ENCODE measurements around the gene EBF3.

Gene EBF3

GRCh38 chr10:129961157-129961701 lies 2.8 kb downstream of the EBF3 start:
- no peaks in the 10 kb centered on the region for H3K36me3 ChIP-seq (ENCODE audit: insufficient read depth, low read length)
- no peak overlapping the region for H3K9ac ChIP-seq (ENCODE audit: low read depth, low read length)
- no peak overlapping the region for H2AFZ ChIP-seq (ENCODE audit: low read depth, low read length)
- no peaks in the 10 kb centered on the region for H3K79me2 ChIP-seq (ENCODE audit: insufficient read depth, low read length)
- ATAC-seq (ENCODE audit: insufficient read depth, low read depth) (no peak), DNase-seq (no peak)
- peaks cover 10% of the 10 kb centered on the region for H3K4me1 ChIP-seq (ENCODE audit: insufficient read depth, low read length)
- no peaks in the 10 kb centered on the region for H4K20me1 ChIP-seq (ENCODE audit: insufficient read depth, low read length)
- TF ChIP-seq CTCF (IDR thresholded peaks at IDR 0.05; ENCODE audit: borderline replicate concordance, extremely low read depth, low read length, poor library complexity, severe bottlenecking) = no peak
- no peak for TF ChIP-seq EZH2 (IDR thresholded peaks at IDR 0.05; ENCODE audit: borderline replicate concordance, low read depth, low read length, severe bottlenecking)
- H3K4me2 ChIP-seq (ENCODE audit: insufficient read depth, low read length) = no peak overlapping the region
- H3K27ac ChIP-seq (ENCODE audit: low read length) = no peak overlapping the region
- H3K27me3 ChIP-seq (ENCODE audit: insufficient read depth, low read length, poor library complexity) = no peaks in the 10 kb centered on the region
- no peak overlapping the region for H3K4me3 ChIP-seq (ENCODE audit: low read depth in 1 of 2, low read length in 2 of 2)
- no peaks in the 10 kb centered on the region for H3K9me3 ChIP-seq (ENCODE audit: insufficient read depth, low read length, severe bottlenecking)

- Histone ChIP-seq H3K9me3 (ENCODE audit: insufficient read depth, low read length, severe bottlenecking) (no peaks in the 10 kb centered on the region), H3K4me2 (ENCODE audit: insufficient read depth, low read length) (no peak overlapping the region), H3K9ac (ENCODE audit: low read depth, low read length) (no peak overlapping the region), H3K36me3 (ENCODE audit: insufficient read depth, low read length) (no peaks in the 10 kb centered on the region), H3K79me2 (ENCODE audit: insufficient read depth, low read length) (no peaks in the 10 kb centered on the region), H3K4me1 (ENCODE audit: insufficient read depth, low read length) (peaks cover 10% of the 10 kb centered on the region), H3K27ac (ENCODE audit: low read length) (no peak overlapping the region), H3K4me3 (ENCODE audit: low read depth in 1 of 2, low read length in 2 of 2) (no peak overlapping the region), H3K27me3 (ENCODE audit: insufficient read depth, low read length, poor library complexity) (no peaks in the 10 kb centered on the region), H4K20me1 (ENCODE audit: insufficient read depth, low read length) (no peaks in the 10 kb centered on the region), H2AFZ (ENCODE audit: low read depth, low read length) (no peak overlapping the region)
- ATAC-seq (ENCODE audit: insufficient read depth, low read depth) = no peak
- DNase-seq = no peak
- TF ChIP-seq CTCF (IDR thresholded peaks at IDR 0.05; ENCODE audit: borderline replicate concordance, extremely low read depth, low read length, poor library complexity, severe bottlenecking) = no peak
- TF ChIP-seq EZH2 (IDR thresholded peaks at IDR 0.05; ENCODE audit: borderline replicate concordance, low read depth, low read length, severe bottlenecking) = no peak
Measured at GRCh38 chr10:129960481-129961156, 3.5 kb downstream of the EBF3 start.

GRCh38 chr10:129959544-129960480 lies 4.3 kb downstream of the EBF3 start:
- no peak for TF ChIP-seq EZH2 (IDR thresholded peaks at IDR 0.05; ENCODE audit: borderline replicate concordance, low read depth, low read length, severe bottlenecking)
- TF ChIP-seq CTCF (IDR thresholded peaks at IDR 0.05; ENCODE audit: borderline replicate concordance, extremely low read depth, low read length, poor library complexity, severe bottlenecking) = no peak
- no peak overlapping the region for H3K4me3 ChIP-seq (ENCODE audit: low read depth in 1 of 2, low read length in 2 of 2)
- no peaks in the 10 kb centered on the region for H3K27me3 ChIP-seq (ENCODE audit: insufficient read depth, low read length, poor library complexity)
- no peaks in the 10 kb centered on the region for H3K9me3 ChIP-seq (ENCODE audit: insufficient read depth, low read length, severe bottlenecking)
- H3K36me3 ChIP-seq (ENCODE audit: insufficient read depth, low read length) = no peaks in the 10 kb centered on the region
- no peak overlapping the region for H3K9ac ChIP-seq (ENCODE audit: low read depth, low read length)
- no peak overlapping the region for H3K27ac ChIP-seq (ENCODE audit: low read length)
- H2AFZ ChIP-seq (ENCODE audit: low read depth, low read length) = no peak overlapping the region
- H3K4me2 ChIP-seq (ENCODE audit: insufficient read depth, low read length) = no peak overlapping the region
- peaks cover 10% of the 10 kb centered on the region for H3K4me1 ChIP-seq (ENCODE audit: insufficient read depth, low read length)
- no peaks in the 10 kb centered on the region for H4K20me1 ChIP-seq (ENCODE audit: insufficient read depth, low read length)
- ATAC-seq (ENCODE audit: insufficient read depth, low read depth) (no peak), DNase-seq (no peak)
- no peaks in the 10 kb centered on the region for H3K79me2 ChIP-seq (ENCODE audit: insufficient read depth, low read length)
